OCI-LY1 (cell line): ENCODE data around the gene MED14.

Experiments
- CTCF ChIP-seq: fragments of 200-600 bp; sonication (generic), shearing (Covaris generic); IDR thresholded peaks from 2 replicates; pipeline ENCODE4 v1.5.1; 2017; ENCODE audit warnings: mild to moderate bottlenecking, antibody characterized with exemption, low read length, moderate library complexity, mixed read lengths
- EZH2 ChIP-seq: fragments of 200-600 bp; sonication (generic), shearing (Covaris generic); IDR thresholded peaks from 2 replicates; pipeline ENCODE4 v1.8.0; 2017; ENCODE audit warnings: borderline replicate concordance, mixed run types, mild to moderate bottlenecking, antibody characterized with exemption, low read length, moderate library complexity, mixed read lengths

GRCh38 chrX:40722930-40723329 is 12.4 kb downstream of the MED14 start:
- no peak for TF ChIP-seq CTCF
- no peak for TF ChIP-seq EZH2
